HG03342 (cell line): ENCODE data around the gene SULT4A1.

ENCODE experiments used
- ATAC-seq: cut with Tn5 transposase; IDR thresholded peaks from one replicate; pipeline ENCODE4 v1.9.1; 2021; ENCODE audit warnings: mild to moderate bottlenecking, moderate library complexity; ENCODE audit not compliant: unreplicated experiment

Gene SULT4A1

GRCh38 chr22:43814264-43814663 is 48.0 kb downstream of the SULT4A1 start:
- no peak for ATAC-seq

- no peak for ATAC-seq
These were observed 49.4 kb downstream of the SULT4A1 start for GRCh38 chr22:43812890-43813289.

GRCh38 chr22:43812149-43812842 is 50.0 kb downstream of the SULT4A1 start, which contains the start of gene EFCAB6:
EFCAB6 (minus strand) TSS chr22:43812305; CDS start chr22:43782318, 29,987 bp downstream.
- ATAC-seq: peak; percentile 85

GRCh38 chr22:43811777-43812148 is 50.5 kb downstream of the SULT4A1 start:
- ATAC-seq: peak; percentile 21

DNA sequence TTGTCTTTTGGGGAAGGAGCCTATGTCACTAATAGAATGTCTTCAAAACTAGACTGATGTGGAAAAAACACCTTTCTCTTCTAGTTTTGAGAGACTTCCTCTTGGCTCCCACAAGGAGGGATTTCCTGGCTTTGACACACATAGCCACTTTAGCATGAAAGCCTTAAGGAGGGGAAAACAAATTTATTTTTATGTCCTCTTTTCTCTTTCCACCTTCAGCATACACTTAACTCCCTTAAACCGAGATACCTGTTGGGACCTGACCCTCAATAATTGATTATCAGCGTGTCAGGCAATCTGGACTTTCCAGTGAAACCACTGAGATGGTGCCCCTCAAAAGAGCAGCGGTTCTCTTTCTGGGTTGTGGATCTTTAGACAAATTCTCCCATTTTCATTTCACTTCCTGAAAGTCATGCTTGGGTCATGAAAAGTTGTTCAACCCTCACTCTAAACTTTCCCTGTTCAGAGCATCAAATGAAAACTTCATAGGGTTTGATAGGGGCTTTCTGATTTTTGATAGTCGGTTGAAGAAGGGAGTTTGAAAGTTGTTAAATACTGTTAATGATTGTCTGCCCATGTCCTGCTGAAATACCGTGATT is 59.3 kb downstream of the SULT4A1 start:
- no peak for ATAC-seq

DNA sequence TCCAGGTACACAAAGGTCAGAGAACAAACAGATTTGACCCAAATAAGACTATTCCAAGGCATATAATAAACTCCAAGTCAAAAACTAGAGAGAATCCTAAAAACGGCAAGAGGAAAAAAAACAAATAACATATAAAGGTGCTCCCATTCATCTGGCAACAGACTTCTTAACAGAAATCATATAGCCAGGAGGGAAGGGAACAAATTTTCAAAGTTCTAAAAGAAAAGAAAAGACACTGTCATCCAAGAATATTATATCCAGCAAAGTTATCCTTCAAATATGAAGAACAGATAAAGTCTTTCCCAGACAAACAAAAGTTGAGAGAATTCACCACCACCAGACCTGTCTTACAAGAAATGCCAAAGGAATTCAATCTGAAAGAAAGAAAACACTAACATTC is 61.3 kb downstream of the SULT4A1 start:
- ATAC-seq: no peak

DNA sequence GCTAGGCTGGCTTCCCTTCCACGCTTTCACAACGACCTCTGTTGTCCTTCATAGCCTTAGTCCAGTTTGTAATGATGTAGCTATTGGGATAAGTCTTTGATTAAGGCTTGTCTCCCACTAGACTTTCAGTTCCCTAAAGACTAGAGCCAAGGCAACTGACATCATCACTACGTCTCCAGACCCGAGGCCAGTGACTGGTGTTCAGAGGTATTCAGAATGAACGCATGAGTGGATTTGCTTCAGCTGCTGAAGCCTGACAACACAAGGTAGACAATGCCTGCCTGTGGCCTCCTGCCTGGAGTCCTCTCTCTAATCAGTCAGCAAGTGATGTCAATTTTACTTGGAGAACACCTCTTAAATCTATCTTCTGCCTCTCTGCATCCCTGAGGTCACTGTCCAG is 63.8 kb downstream of the SULT4A1 start:
- ATAC-seq: peak; percentile 81

GRCh38 chr22:43796567-43796966 is 65.7 kb downstream of the SULT4A1 start:
- no peak for ATAC-seq

GRCh38 chr22:43795320-43795719 is 67.0 kb downstream of the SULT4A1 start:
- ATAC-seq: no peak

GRCh38 chr22:43792905-43793304 is 69.4 kb downstream of the SULT4A1 start:
- no peak for ATAC-seq

DNA sequence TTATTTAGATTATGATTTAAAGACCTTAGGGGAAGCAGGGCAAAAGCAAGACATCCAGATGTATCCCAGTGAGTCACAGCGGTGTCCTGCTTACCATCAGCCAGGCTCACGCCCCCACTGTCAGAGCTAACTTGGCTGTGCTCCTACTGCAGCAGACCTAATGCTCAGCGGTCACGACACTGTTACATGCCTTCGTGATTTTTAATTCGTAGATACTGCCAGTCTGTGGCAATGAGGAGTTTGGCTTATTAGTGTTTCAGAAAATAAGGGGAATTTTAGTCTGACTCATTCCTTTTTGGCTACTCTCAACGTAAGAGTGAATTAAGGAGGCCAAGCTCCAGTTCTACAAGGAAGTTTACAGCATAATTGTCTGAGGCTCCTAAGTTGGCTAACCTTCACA is 72.9 kb downstream of the SULT4A1 start:
- ATAC-seq: no peak

DNA sequence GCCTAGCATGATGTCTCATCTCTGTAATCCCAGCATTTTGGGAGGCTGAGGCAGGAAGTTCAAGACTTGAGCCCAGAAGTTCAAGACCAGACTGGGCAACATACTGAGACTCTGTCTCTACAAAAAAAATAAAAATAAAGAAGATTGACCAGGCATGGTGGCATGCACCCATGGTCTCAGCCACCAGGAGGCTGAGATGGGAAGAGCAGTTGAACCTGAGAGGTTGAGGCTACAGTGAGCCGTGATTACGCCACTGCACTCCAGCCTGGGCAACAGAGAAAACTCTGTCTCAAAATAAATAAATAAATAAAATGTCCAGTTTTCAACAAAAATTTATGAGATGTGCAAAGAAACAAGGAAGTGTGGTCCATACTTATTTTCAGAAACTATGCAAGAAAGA is 78.5 kb downstream of the SULT4A1 start:
- no peak for ATAC-seq

- ATAC-seq: no peak
These were observed 79.9 kb downstream of the SULT4A1 start for GRCh38 chr22:43782448-43782847.

- no peak for ATAC-seq
These were observed 85.0 kb downstream of the SULT4A1 start for GRCh38 chr22:43777286-43777685.

GRCh38 chr22:43776081-43776670 is 86.1 kb downstream of the SULT4A1 start:
- ATAC-seq: no peak
